Activated T-helper 1 cell treated with anti-CD3 and anti-CD28 coated beads, Interleukin-12 subunit alpha, Interleukin-12 subunit beta, Interleukin-2, Interleukin-4 antibody, amounts not matched to agents 30 ng/mL and 10 ng/mL and 1 ng/mL, durations not matched to agents 14 hours and 24 hours and 36 hours (primary cell): ENCODE data around the gene OR10T2. TPM values are rescaled to one million over a fixed set of nuclear protein-coding genes. Genes with fewer than 3 reads are reported as not detected.
"Not testable (repeated sequence)": the region's sequence is repeated elsewhere in the genome, so short reads cannot be mapped to it uniquely, and the experiment has no call there.

Experiments
- DNase-seq: peaks from one replicate; pipeline ENCODE4 v3.0.0; 2021; ENCODE audit warnings: low spot score
- H3K27ac Mint-ChIP-seq: one replicate; pipeline ENCODE4 v1.8.0; 2021; ENCODE audit warnings: mild to moderate bottlenecking, mixed read lengths
- H3K27me3 Mint-ChIP-seq: one replicate; pipeline ENCODE4 v1.8.0; 2022; ENCODE audit warnings: mild to moderate bottlenecking, moderate library complexity, mixed read lengths; ENCODE audit not compliant: insufficient read depth
- H3K36me3 Mint-ChIP-seq: one replicate; pipeline ENCODE4 v1.8.0; 2021; ENCODE audit warnings: low read depth, mixed read lengths
- H3K4me1 Mint-ChIP-seq: one replicate; pipeline ENCODE4 v1.8.0; 2021; ENCODE audit warnings: low read depth, mixed read lengths
- H3K4me3 Mint-ChIP-seq: one replicate; pipeline ENCODE4 v1.8.0; 2021; ENCODE audit warnings: mild to moderate bottlenecking, moderate library complexity, mixed read lengths
- H3K9me3 Mint-ChIP-seq: one replicate; pipeline ENCODE4 v1.8.0; 2021; ENCODE audit warnings: mixed read lengths
- intact Hi-C: fragments of 100-400 bp; cut with micrococcal nuclease; formaldehyde crosslinking; loops from one replicate; pipeline ENCODE4 v1.15.1; 2024
- total RNA-seq: library from RNA; stranded (reverse); gene quantifications from 2 replicates; pipeline ENCODE4 v1.2.3, GENCODE V29; 2022

OR10T2 gene
- total RNA-seq: not detected in 2 replicates

- intact Hi-C loops: no loop called here
Measured at GRCh38 chr1:158398818-158399514, at the start of gene OR10T2. Gene OR10T2 (minus strand): TSS chr1:158399466. CDS start chr1:158399466, 0 bp downstream.

GRCh38 chr1:158445376-158445775, 46.1 kb upstream of the OR10T2 start:
- Mint-ChIP-seq H3K27me3 (peaks cover 2% of the 10 kb centered on the region), H3K27ac (no peak overlapping the region), H3K4me1 (no peaks in the 10 kb centered on the region), H3K36me3 (no peaks in the 10 kb centered on the region), H3K9me3 (no peaks in the 10 kb centered on the region), H3K4me3 (no peak overlapping the region)
- intact Hi-C loops: no loop called here
- no peak for DNase-seq

More at GRCh38 chr1:158398818-158399514, at the start of gene OR10T2:
- Mint-ChIP-seq H3K27me3 (peaks cover 19% of the 10 kb centered on the region), H3K36me3 (no peaks in the 10 kb centered on the region), H3K27ac (no peak within 1 kb of the TSS), H3K4me1 (peaks cover 10% of the 10 kb centered on the region), H3K4me3 (no peak within 1 kb of the TSS), H3K9me3 (no peaks in the 10 kb centered on the region)
- DNase-seq: no peak

- Mint-ChIP-seq H3K4me3 (no peak overlapping the region), H3K4me1 (no peaks in the 10 kb centered on the region), H3K27me3 (no peaks in the 10 kb centered on the region), H3K36me3 (no peaks in the 10 kb centered on the region), H3K9me3 (no peaks in the 10 kb centered on the region), H3K27ac (no peak overlapping the region)
- intact Hi-C loops: no loop called here
- no peak for DNase-seq
Measured at GRCh38 chr1:158434741-158435140, 35.5 kb upstream of the OR10T2 start.

GRCh38 chr1:158430163-158430562, 30.9 kb upstream of the OR10T2 start:
- intact Hi-C loops, H3K27ac Mint-ChIP-seq, H3K27me3 Mint-ChIP-seq, H3K9me3 Mint-ChIP-seq, H3K4me3 Mint-ChIP-seq, H3K4me1 Mint-ChIP-seq, DNase-seq, H3K36me3 Mint-ChIP-seq: not testable (repeated sequence)

- H3K27me3 Mint-ChIP-seq: no peaks in the 10 kb centered on the region
- no peaks in the 10 kb centered on the region for H3K9me3 Mint-ChIP-seq
- no peak within 1 kb of the TSS for H3K4me3 Mint-ChIP-seq
- no peak within 1 kb of the TSS for H3K27ac Mint-ChIP-seq
- intact Hi-C loops: no loop called here
- H3K36me3 Mint-ChIP-seq: no peaks in the 10 kb centered on the region
- no peaks in the 10 kb centered on the region for H3K4me1 Mint-ChIP-seq
- no peak for DNase-seq
Measured at GRCh38 chr1:158426137-158426536, 26.9 kb upstream of the OR10T2 start, which contains the start of gene OR10K2. Gene OR10K2 (minus strand): TSS chr1:158426237. CDS start chr1:158420866, 5,371 bp downstream.

GRCh38 chr1:158425027-158425426, 25.8 kb upstream of the OR10T2 start:
- intact Hi-C loops: no loop called here
- Mint-ChIP-seq H3K36me3 (no peaks in the 10 kb centered on the region), H3K27me3 (no peaks in the 10 kb centered on the region), H3K9me3 (no peaks in the 10 kb centered on the region), H3K4me3 (no peak overlapping the region), H3K4me1 (no peaks in the 10 kb centered on the region), H3K27ac (no peak overlapping the region)
- no peak for DNase-seq

- Mint-ChIP-seq H3K27ac (no peak overlapping the region), H3K36me3 (no peaks in the 10 kb centered on the region), H3K4me1 (no peaks in the 10 kb centered on the region), H3K4me3 (no peak overlapping the region), H3K9me3 (no peaks in the 10 kb centered on the region), H3K27me3 (no peaks in the 10 kb centered on the region)
- intact Hi-C loops: no loop called here
- DNase-seq: no peak
Measured at GRCh38 chr1:158422212-158422611, 22.9 kb upstream of the OR10T2 start.

- Mint-ChIP-seq H3K4me1 (no peaks in the 10 kb centered on the region), H3K9me3 (no peaks in the 10 kb centered on the region)
Measured at GRCh38 chr1:158417586-158417985, 18.3 kb upstream of the OR10T2 start.

GRCh38 chr1:158414651-158415345, 15.5 kb upstream of the OR10T2 start:
- H3K36me3 Mint-ChIP-seq: no peaks in the 10 kb centered on the region
- H3K9me3 Mint-ChIP-seq: no peaks in the 10 kb centered on the region
- peaks cover 9% of the 10 kb centered on the region for H3K27me3 Mint-ChIP-seq
- no peak overlapping the region for H3K27ac Mint-ChIP-seq
- H3K4me1 Mint-ChIP-seq: no peaks in the 10 kb centered on the region
- H3K4me3 Mint-ChIP-seq: no peak overlapping the region
- no peak for DNase-seq
- intact Hi-C loops: no loop called here

More at GRCh38 chr1:158417586-158417985, 18.3 kb upstream of the OR10T2 start:
- Mint-ChIP-seq H3K4me3 (no peak overlapping the region), H3K36me3 (no peaks in the 10 kb centered on the region), H3K27me3 (peaks cover 7% of the 10 kb centered on the region), H3K27ac (no peak overlapping the region)
- intact Hi-C loops: no loop called here
- DNase-seq: no peak

GRCh38 chr1:158407092-158407491, 7.8 kb upstream of the OR10T2 start:
- peaks cover 10% of the 10 kb centered on the region for H3K27me3 Mint-ChIP-seq
- H3K36me3 Mint-ChIP-seq: no peaks in the 10 kb centered on the region
- no peak overlapping the region for H3K27ac Mint-ChIP-seq
- DNase-seq: no peak
- intact Hi-C loops: loop anchor here (10.0 kb wide), 1 partner anchor 202 kb away; no protein-coding TSS in a partner anchor
- no peak overlapping the region for H3K4me3 Mint-ChIP-seq
- no peaks in the 10 kb centered on the region for H3K9me3 Mint-ChIP-seq
- no peaks in the 10 kb centered on the region for H3K4me1 Mint-ChIP-seq

GRCh38 chr1:158400871-158401270, 1.6 kb upstream of the OR10T2 start:
- Mint-ChIP-seq H3K27me3 (peaks cover 19% of the 10 kb centered on the region), H3K9me3 (no peaks in the 10 kb centered on the region), H3K4me3 (no peak overlapping the region), H3K27ac (no peak overlapping the region), H3K4me1 (peaks cover 10% of the 10 kb centered on the region), H3K36me3 (no peaks in the 10 kb centered on the region)
- intact Hi-C loops: loop anchor here (10.0 kb wide), 1 partner anchor 196 kb away; no protein-coding TSS in a partner anchor
- DNase-seq: no peak

GRCh38 chr1:158396646-158397045, 2.6 kb downstream of the OR10T2 start:
- Mint-ChIP-seq H3K27me3 (peaks cover 16% of the 10 kb centered on the region), H3K27ac (no peak overlapping the region), H3K9me3 (no peaks in the 10 kb centered on the region), H3K36me3 (no peaks in the 10 kb centered on the region), H3K4me3 (no peak overlapping the region), H3K4me1 (peaks cover 10% of the 10 kb centered on the region)
- DNase-seq: no peak
- intact Hi-C loops: no loop called here

- H3K4me3 Mint-ChIP-seq: no peak overlapping the region
- no peak for DNase-seq
- peaks cover 1% of the 10 kb centered on the region for H3K4me1 Mint-ChIP-seq
- no peaks in the 10 kb centered on the region for H3K36me3 Mint-ChIP-seq
- H3K27me3 Mint-ChIP-seq: peaks cover 9% of the 10 kb centered on the region
- intact Hi-C loops: no loop called here
- H3K9me3 Mint-ChIP-seq: no peaks in the 10 kb centered on the region
- no peak overlapping the region for H3K27ac Mint-ChIP-seq
Measured at GRCh38 chr1:158393476-158393875, 5.8 kb downstream of the OR10T2 start.
